Fibroblast of lung (primary cell): Measurements from ENCODE around the gene PRDM16. TPM values are rescaled to one million over a fixed set of nuclear protein-coding genes. Genes with fewer than 3 reads are reported as not detected.

ENCODE experiments used
- DNase-seq, 2 donors: peaks; one replicate each; pipeline versions ENCODE4 v3.0.0 to v3.0.0-alpha.2; 2010; ENCODE audit warnings: low read depth in 2 of 2
- H2AFZ ChIP-seq: 2 replicates; pipeline ENCODE4 v1.5.1; 2012; ENCODE audit warnings: low read length, control low read depth, inconsistent platforms
- H3K27ac ChIP-seq: 2 replicates; pipeline ENCODE4 v1.5.1; 2011; ENCODE audit warnings: low read length, control low read depth; ENCODE audit not compliant: insufficient read depth
- H3K27me3 ChIP-seq: 2 replicates; pipeline ENCODE4 v1.5.1; 2011; ENCODE audit warnings: mild to moderate bottlenecking, low read length; ENCODE audit not compliant: control insufficient read depth, insufficient read depth
- H3K36me3 ChIP-seq: 2 replicates; pipeline ENCODE4 v1.5.1; 2011; ENCODE audit warnings: low read length; ENCODE audit not compliant: control insufficient read depth, insufficient read depth
- H3K4me1 ChIP-seq: 2 replicates; pipeline ENCODE4 v1.5.1; 2011; ENCODE audit warnings: low read length; ENCODE audit not compliant: control insufficient read depth, insufficient read depth; ENCODE audit errors: extremely low read depth
- H3K4me2 ChIP-seq: 2 replicates; pipeline ENCODE4 v1.5.1; 2011; ENCODE audit warnings: low read length, control low read depth; ENCODE audit not compliant: insufficient read depth; ENCODE audit errors: extremely low read depth
- H3K4me3 ChIP-seq, 4 experiments: fragments of 200-600 bp in 1 of 4; sonication (generic) in 1 of 4; replicated peaks in 1 of 4; 2 replicates each; pipeline ENCODE4 v1.5.1; 2011 to 2016; ENCODE audit warnings: low read length in 4 of 4, low read depth in 3 of 4, mild to moderate bottlenecking in 3 of 4, control low read depth in 2 of 4, inconsistent platforms in 1 of 4, mixed read lengths in 1 of 4; ENCODE audit not compliant: insufficient read depth in 1 of 4; ENCODE audit errors: control extremely low read depth in 1 of 4
- H3K79me2 ChIP-seq: 2 replicates; pipeline ENCODE4 v1.5.1; 2012; ENCODE audit warnings: mild to moderate bottlenecking, low read length, inconsistent platforms; ENCODE audit not compliant: control insufficient read depth, insufficient read depth
- H3K9ac ChIP-seq: 2 replicates; pipeline ENCODE4 v1.5.1; 2011; ENCODE audit warnings: mild to moderate bottlenecking, low read length, control low read depth; ENCODE audit not compliant: insufficient read depth
- H3K9me3 ChIP-seq: 2 replicates; pipeline ENCODE4 v1.5.1; 2012; ENCODE audit warnings: low read depth, low read length; ENCODE audit not compliant: control insufficient read depth, insufficient read depth
- H4K20me1 ChIP-seq: 2 replicates; pipeline ENCODE4 v1.5.1; 2011; ENCODE audit warnings: low read length; ENCODE audit not compliant: control insufficient read depth, insufficient read depth; ENCODE audit errors: extremely low read depth
- EZH2 ChIP-seq: IDR thresholded peaks from 2 replicates; pipeline ENCODE4 v1.5.1; 2012; ENCODE audit warnings: low read length, control low read depth, mild to moderate bottlenecking; ENCODE audit errors: missing control alignments
- polyA plus RNA-seq, 2 donors: library from polyadenylated mRNA; depleted of rRNA in 1 of 2; stranded (reverse) in 1 of 2; unstranded in 1 of 2; fragments of >200 nt; gene quantifications; 2 replicates each; pipeline ENCODE4 v1.2.1, GENCODE V29; 2011 to 2012; ENCODE audit warnings: missing spikeins in 1 of 2
- total RNA-seq: library from RNA; depleted of rRNA; stranded (reverse); fragments of >200 nt; gene quantifications from 2 replicates; pipeline ENCODE4 v1.2.1, GENCODE V29; 2014
- TF ChIP-seq, protein P1 (sequence below), 2 donors: IDR thresholded peaks in 1 of 2; conservative IDR thresholded peaks in 1 of 2; 1 replicate in 1 of 2; 2 replicates in 1 of 2; pipeline ENCODE4 v1.5.1; 2011 to 2012; ENCODE audit warnings: low read length in 2 of 2, control low read depth in 1 of 2, inconsistent platforms in 1 of 2, low read depth in 1 of 2, mild to moderate bottlenecking in 1 of 2

The PRDM16 gene
- total and polyA plus RNA-seq, 2 donors (not counting 1 experiment from before 2014, with no cell fraction given) = 0.30 to 1.8 TPM

DNA sequence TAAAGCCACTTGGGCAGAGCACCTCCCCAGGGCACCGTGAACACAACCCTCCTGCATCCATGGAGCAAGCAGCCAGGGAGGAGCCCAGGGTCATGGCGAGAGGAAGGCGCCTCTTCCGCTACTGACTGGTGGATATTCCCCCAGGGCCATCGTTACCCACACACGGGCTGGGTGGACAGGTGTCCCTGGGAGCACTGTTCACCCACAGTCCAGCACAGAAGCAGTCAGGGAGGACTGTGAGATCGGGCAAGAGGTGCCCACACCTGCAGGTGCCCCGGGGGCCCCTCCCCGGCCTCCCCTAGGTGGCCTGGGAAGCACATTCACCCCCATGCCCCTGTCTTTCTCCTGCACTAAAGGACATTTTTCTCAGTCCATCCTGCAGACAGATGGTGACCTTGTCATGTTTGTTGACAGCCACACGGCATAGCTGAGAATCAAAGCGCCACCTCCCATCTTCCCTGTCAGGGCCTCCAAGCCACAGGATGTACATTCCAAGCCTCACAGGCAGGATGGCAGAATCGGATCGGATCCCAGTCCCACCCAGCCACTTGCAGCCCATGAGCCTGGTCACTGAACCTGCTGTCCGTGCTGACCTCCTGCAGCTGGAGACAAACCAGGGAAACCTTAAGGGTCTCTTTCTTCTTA, 160.2 kb downstream of the PRDM16 start:
- DNase-seq = no peak
- no peak overlapping the region for H2AFZ ChIP-seq
- H3K4me3 ChIP-seq = no peak overlapping the region
- H4K20me1 ChIP-seq = no peaks in the 10 kb centered on the region
- no peak overlapping the region for H3K9ac ChIP-seq
- no peaks in the 10 kb centered on the region for H3K4me1 ChIP-seq
- H3K9me3 ChIP-seq = no peaks in the 10 kb centered on the region
- no peak overlapping the region for H3K27ac ChIP-seq
- no peaks in the 10 kb centered on the region for H3K27me3 ChIP-seq
- TF ChIP-seq, protein P1, sequence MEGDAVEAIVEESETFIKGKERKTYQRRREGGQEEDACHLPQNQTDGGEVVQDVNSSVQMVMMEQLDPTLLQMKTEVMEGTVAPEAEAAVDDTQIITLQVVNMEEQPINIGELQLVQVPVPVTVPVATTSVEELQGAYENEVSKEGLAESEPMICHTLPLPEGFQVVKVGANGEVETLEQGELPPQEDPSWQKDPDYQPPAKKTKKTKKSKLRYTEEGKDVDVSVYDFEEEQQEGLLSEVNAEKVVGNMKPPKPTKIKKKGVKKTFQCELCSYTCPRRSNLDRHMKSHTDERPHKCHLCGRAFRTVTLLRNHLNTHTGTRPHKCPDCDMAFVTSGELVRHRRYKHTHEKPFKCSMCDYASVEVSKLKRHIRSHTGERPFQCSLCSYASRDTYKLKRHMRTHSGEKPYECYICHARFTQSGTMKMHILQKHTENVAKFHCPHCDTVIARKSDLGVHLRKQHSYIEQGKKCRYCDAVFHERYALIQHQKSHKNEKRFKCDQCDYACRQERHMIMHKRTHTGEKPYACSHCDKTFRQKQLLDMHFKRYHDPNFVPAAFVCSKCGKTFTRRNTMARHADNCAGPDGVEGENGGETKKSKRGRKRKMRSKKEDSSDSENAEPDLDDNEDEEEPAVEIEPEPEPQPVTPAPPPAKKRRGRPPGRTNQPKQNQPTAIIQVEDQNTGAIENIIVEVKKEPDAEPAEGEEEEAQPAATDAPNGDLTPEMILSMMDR (conservative IDR thresholded peaks at IDR 0.05 in 1 of 2, IDR thresholded peaks at IDR 0.05 in 1 of 2; ENCODE audit: low read depth in 1 of 2, low read length in 2 of 2) = no peak
- TF ChIP-seq EZH2 = no peak
- H3K4me2 ChIP-seq = no peak overlapping the region
- no peaks in the 10 kb centered on the region for H3K79me2 ChIP-seq
- no peaks in the 10 kb centered on the region for H3K36me3 ChIP-seq

DNA sequence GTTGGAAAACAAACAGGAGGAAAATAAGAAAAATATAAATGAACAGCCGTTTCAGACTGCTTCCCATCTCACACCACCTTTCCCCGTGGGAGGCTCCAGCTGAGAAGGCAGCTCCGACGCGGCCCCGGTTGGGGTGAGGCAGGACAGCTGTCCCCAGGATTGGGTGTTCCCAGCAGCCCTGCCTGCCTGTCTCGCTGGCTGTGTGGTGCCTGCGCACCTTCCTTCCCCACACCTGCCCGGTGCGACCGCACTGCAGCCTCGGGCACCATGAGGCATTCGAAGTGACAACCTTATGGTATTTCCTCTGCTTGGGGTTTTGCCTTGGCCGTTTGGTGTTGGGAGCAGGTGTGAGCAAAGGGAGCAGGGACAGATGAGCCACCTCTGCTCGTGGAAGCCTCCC, 161.6 kb downstream of the PRDM16 start:
- Histone ChIP-seq H3K27me3 (no peaks in the 10 kb centered on the region), H3K36me3 (no peaks in the 10 kb centered on the region), H3K4me3 (no peak overlapping the region), H3K9ac (no peak overlapping the region), H2AFZ (no peak overlapping the region), H3K27ac (no peak overlapping the region), H3K4me2 (no peak overlapping the region), H3K4me1 (no peaks in the 10 kb centered on the region), H3K79me2 (no peaks in the 10 kb centered on the region), H4K20me1 (no peaks in the 10 kb centered on the region), H3K9me3 (no peaks in the 10 kb centered on the region)
- DNase-seq = no peak
- TF ChIP-seq, protein P1 (conservative IDR thresholded peaks at IDR 0.05 in 1 of 2, IDR thresholded peaks at IDR 0.05 in 1 of 2; ENCODE audit: low read depth in 1 of 2, low read length in 2 of 2) = no peak
- TF ChIP-seq EZH2 = no peak

DNA sequence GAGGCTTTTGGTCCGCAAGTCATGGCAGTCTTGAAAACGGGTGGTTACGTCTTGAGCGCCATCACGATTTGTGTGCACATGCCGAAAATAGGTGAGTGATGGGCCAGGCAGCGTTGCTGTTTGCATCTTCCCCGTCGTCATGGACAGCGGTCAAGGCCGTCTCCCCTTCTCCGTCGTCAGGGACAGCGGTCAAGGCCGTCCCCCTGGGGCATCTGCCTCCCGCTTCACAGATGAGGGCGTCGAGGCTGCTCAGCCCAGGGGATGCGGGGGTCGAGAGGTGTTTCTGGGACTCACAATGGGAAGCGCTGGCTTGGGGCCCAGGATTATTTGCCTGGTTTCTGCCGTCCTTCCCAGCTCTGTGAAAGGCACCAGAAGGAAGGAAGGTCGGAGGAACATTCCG, 162.2 kb downstream of the PRDM16 start:
- Histone ChIP-seq H3K27me3 (no peaks in the 10 kb centered on the region), H3K36me3 (no peaks in the 10 kb centered on the region), H3K4me2 (no peak overlapping the region), H4K20me1 (no peaks in the 10 kb centered on the region), H2AFZ (no peak overlapping the region), H3K4me3 (no peak overlapping the region), H3K79me2 (no peaks in the 10 kb centered on the region), H3K9me3 (no peaks in the 10 kb centered on the region), H3K4me1 (no peaks in the 10 kb centered on the region), H3K27ac (no peak overlapping the region), H3K9ac (no peak overlapping the region)
- no peak for TF ChIP-seq EZH2
- TF ChIP-seq, protein P1 (conservative IDR thresholded peaks at IDR 0.05 in 1 of 2, IDR thresholded peaks at IDR 0.05 in 1 of 2; ENCODE audit: low read depth in 1 of 2, low read length in 2 of 2) = no peak
- no peak for DNase-seq
